GM03348 (cell line): ENCODE measurements around the gene PDX1.
"Not testable (repeated sequence)": the region's sequence is repeated elsewhere in the genome, so short reads cannot be mapped to it uniquely, and the experiment has no call there.

Experiments used
- DNase-seq: peaks from one replicate; pipeline ENCODE4 v3.0.0; 2012; ENCODE audit warnings: low spot score

Gene PDX1

GRCh38 chr13:27956576-27957300 is 36.9 kb downstream of the PDX1 start:
- no peak for DNase-seq

- DNase-seq: no peak
These were observed 40.2 kb downstream of the PDX1 start for GRCh38 chr13:27959976-27960361.

- no peak for DNase-seq
These were observed 40.8 kb downstream of the PDX1 start for GRCh38 chr13:27960362-27961226.

- no peak for DNase-seq
These were observed 41.7 kb downstream of the PDX1 start for GRCh38 chr13:27961227-27962085.

- DNase-seq: no peak
These were observed 42.5 kb downstream of the PDX1 start for GRCh38 chr13:27962128-27962841.

GRCh38 chr13:27962982-27963381 is 43.2 kb downstream of the PDX1 start:
- DNase-seq: no peak

GRCh38 chr13:27963491-27963890 is 43.7 kb downstream of the PDX1 start:
- no peak for DNase-seq

- not testable (repeated sequence) for DNase-seq
These were observed 44.4 kb downstream of the PDX1 start for GRCh38 chr13:27964206-27964605.

- DNase-seq: no peak
These were observed 45.0 kb downstream of the PDX1 start for GRCh38 chr13:27964741-27965323.

GRCh38 chr13:27965343-27965739 is 45.5 kb downstream of the PDX1 start:
- DNase-seq: no peak

GRCh38 chr13:27965740-27966640 is 46.2 kb downstream of the PDX1 start:
- no peak for DNase-seq

- no peak for DNase-seq
These were observed 46.9 kb downstream of the PDX1 start for GRCh38 chr13:27966641-27967202.

- no peak for DNase-seq
These were observed 47.5 kb downstream of the PDX1 start for GRCh38 chr13:27967203-27967735.

- DNase-seq: no peak
These were observed 48.0 kb downstream of the PDX1 start for GRCh38 chr13:27967736-27968315.

- no peak for DNase-seq
These were observed 48.7 kb downstream of the PDX1 start for GRCh38 chr13:27968316-27969081.

GRCh38 chr13:27969082-27969865 is 49.5 kb downstream of the PDX1 start, which contains the start of gene CDX2:
Gene CDX2, minus strand, starts transcription at chr13:27969315. Its CDS starts 309 bp downstream, at chr13:27969006.
- DNase-seq: no peak

GRCh38 chr13:27969866-27970229 is 50.0 kb downstream of the PDX1 start:
- no peak for DNase-seq
